GM12864 (cell line): ENCODE measurements around the gene PYGM.

ENCODE experiments used
- DNase-seq: peaks from one replicate; pipeline ENCODE4 v3.0.0-alpha.2; 2011; ENCODE audit warnings: low read depth
- H3K4me3 ChIP-seq: 2 replicates; pipeline ENCODE4 v1.5.1; 2011; ENCODE audit warnings: mild to moderate bottlenecking, low read depth, low read length, control low read depth
- TF ChIP-seq, protein P1 (sequence below): IDR thresholded peaks from 2 replicates; pipeline ENCODE4 v1.5.1; 2011; ENCODE audit warnings: low read depth, mild to moderate bottlenecking, moderate library complexity, low read length, control low read depth, inconsistent platforms; ENCODE audit errors: missing control alignments

The PYGM gene

DNA sequence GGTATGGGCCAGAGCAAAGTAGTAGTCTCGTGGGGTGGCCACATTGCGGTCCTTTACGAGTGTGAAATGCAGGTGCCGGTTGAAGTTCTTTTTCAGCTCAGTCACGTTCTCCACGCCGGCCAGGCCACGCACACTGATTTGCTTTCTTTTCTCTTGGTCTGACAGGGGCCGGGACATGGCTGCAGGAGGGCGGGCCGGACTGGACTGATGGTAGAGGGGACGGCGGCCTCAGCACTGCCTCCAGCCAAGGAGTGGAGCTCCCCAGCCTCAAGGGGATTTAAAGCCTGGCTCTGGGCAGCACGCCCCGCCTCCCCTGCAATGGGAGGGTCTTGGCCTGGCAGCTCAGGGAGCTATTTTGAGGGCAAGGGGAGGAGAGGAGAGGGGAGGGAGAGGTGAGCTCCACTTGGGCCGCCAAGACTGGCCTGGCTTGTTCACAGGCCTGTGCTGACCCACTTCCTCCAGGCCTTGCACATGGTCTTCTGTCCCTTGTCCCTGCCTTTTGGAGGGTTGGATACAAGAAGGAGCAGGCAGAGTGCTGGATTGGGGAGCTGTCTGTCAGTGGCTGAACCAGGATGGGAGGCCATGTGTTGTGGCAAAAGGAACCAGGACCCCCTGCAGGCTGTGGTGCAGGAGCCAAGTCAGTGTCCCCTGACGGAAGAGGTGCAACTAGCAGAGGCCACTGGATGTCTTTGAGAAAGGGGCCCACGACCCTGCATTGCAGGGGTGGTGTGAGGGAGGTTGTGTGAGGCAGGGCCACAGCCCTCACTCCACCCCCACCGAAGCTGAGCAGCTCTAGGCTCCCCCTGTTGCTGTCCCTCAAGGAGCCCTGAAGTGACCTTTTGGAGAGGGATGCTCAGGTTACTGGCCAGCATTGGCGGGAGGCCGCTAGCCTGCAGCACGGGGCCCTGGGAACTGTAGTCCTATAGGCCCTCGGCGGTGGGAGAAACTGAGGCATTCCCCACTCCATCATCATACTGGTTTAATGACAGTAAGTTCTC is at the start of gene PYGM:
Gene PYGM, minus strand, starts transcription at position 253 of the 998 bp plus-strand sequence. Its CDS starts 76 bp downstream, at position 177.
- H3K4me3 ChIP-seq = no peak within 1 kb of the TSS
- no peak for DNase-seq
- TF ChIP-seq, protein P1, sequence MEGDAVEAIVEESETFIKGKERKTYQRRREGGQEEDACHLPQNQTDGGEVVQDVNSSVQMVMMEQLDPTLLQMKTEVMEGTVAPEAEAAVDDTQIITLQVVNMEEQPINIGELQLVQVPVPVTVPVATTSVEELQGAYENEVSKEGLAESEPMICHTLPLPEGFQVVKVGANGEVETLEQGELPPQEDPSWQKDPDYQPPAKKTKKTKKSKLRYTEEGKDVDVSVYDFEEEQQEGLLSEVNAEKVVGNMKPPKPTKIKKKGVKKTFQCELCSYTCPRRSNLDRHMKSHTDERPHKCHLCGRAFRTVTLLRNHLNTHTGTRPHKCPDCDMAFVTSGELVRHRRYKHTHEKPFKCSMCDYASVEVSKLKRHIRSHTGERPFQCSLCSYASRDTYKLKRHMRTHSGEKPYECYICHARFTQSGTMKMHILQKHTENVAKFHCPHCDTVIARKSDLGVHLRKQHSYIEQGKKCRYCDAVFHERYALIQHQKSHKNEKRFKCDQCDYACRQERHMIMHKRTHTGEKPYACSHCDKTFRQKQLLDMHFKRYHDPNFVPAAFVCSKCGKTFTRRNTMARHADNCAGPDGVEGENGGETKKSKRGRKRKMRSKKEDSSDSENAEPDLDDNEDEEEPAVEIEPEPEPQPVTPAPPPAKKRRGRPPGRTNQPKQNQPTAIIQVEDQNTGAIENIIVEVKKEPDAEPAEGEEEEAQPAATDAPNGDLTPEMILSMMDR = no peak

DNA sequence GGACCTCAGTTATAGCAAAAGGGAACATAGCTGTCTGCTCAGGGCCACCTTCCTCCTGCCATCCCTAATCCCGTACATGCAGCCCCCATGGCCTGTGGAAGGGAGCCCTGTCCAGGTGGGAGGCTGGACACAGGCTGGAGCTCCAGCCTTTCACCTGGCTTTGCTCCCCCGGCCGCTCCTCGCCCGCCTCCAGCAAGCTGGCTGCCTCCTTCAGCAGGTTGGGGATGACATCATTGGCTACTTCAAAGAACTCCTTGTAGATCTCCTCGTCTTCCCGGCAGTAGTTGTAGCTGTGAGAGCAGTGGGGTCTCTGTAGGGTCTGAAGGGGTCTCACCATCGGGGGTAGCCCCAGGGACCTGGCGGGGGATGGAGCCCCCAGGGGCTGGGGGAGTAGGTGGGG is 45.7 kb upstream of the PYGM start:
- DNase-seq = no peak
- no peak overlapping the region for H3K4me3 ChIP-seq
- TF ChIP-seq, protein P1 = no peak

DNA sequence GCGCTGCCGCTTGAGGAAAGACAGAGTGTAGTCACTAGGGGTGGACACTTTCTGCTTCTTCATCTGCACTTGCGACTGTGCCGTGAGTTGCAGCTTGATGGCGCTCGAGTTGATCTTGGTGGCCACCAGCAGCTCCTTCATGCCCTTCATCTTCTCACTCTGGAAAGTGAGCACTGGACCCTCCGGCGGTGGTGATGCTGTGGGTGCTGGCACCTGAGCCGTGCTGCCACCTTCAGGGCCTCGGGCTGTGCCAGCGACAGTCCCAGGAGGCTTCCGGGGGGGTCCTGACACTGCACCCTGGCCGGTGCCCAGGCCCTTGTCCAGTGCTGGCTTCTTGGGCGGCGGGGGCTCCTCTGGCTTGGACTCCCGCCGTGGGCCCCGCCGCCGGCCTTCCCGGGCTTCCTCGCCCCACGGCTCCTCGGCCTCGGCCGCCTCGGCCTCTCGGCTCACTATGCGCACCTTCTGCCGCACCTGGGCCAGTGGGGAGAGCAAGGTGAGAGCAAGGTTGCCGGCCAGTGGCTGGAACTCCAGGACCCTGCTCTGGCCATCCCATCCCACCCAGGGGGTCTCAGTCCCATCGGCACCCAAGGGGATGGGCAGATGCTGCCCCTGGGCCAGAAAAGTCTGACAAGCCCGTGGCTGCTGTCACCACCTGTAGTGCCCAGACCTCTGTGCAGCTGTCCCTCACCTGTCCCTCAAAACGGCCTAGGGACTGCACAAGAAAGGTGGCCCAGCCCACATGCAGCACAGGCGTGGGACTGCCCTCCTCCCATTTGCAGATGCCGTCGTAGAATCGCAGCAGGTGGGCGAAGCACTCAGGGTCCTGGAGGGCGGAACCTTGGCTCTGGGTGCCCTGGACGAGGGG is 44.8 kb upstream of the PYGM start:
- no peak overlapping the region for H3K4me3 ChIP-seq
- DNase-seq = no peak

DNA sequence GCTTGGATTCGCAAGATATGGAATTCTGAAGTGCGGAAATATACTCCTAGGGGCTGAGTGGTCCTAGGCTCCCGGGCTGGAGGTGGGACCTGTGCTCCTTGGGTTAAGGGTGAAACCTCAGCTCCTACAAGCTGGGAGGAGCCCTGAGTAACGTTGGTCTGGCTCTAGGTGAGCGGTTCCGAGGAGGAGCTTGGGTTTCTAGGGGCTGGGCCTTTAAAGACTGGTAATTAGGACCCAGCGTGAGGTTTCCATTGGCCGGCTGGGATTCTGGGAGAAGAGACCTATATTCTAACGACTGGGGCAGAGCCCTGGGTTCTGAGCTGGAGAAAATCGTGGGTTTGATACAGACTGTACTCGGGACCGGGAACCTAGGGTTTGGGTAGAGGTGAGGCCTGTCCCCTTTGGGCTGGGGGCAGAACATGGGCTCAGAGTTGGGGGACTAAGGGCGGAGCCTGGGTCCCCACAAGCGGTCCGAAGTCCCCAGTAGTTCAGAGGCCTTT is 44.1 kb upstream of the PYGM start:
- no peak for DNase-seq
- H3K4me3 ChIP-seq = peak overlapping the region; percentile 67
- TF ChIP-seq, protein P1 = no peak

More for the DNA sequence above, 44.8 kb upstream of the PYGM start:
- TF ChIP-seq, protein P1 = no peak

DNA sequence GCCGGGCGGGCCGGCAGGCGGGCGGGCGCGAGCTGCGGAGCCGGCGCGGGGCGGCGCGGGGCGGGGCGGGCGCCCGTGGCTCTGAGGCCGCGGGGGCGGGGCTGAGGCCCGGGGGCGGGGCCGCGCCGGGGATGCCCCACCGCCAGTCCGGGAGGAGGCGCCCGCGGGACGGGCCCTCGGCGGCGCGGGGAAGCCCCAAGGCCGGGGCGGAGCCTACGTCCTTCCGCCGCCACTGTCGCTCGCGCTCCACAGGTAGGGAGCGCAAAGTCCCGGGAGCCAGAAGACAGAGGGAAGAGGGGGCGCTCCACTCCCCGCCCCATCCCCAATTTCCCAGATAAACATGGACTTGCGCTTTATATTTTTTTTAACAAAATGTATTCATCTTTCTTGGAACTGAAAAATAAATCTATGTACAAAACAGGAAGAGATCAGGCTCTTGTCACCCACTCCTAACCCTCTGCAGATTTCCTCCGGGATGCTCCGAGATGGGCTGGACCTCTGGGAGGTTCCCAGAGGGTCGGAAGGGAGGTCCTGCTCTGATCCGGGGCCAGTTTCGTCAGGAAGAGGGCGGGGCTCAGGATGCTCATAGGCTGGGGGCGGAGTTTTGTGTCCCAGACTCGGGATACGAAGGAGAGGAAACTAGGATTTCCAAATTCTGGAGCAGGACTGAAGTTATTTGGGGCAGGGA is 43.5 kb upstream of the PYGM start, which contains the start of gene MAP4K2:
Gene MAP4K2, minus strand, starts transcription at position 57 of the 688 bp plus-strand sequence. CDS start 65 bp downstream, outside the sequence.
- DNase-seq = no peak
- peak within 1 kb of the TSS; percentile 91 for H3K4me3 ChIP-seq
- TF ChIP-seq, protein P1 = no peak

DNA sequence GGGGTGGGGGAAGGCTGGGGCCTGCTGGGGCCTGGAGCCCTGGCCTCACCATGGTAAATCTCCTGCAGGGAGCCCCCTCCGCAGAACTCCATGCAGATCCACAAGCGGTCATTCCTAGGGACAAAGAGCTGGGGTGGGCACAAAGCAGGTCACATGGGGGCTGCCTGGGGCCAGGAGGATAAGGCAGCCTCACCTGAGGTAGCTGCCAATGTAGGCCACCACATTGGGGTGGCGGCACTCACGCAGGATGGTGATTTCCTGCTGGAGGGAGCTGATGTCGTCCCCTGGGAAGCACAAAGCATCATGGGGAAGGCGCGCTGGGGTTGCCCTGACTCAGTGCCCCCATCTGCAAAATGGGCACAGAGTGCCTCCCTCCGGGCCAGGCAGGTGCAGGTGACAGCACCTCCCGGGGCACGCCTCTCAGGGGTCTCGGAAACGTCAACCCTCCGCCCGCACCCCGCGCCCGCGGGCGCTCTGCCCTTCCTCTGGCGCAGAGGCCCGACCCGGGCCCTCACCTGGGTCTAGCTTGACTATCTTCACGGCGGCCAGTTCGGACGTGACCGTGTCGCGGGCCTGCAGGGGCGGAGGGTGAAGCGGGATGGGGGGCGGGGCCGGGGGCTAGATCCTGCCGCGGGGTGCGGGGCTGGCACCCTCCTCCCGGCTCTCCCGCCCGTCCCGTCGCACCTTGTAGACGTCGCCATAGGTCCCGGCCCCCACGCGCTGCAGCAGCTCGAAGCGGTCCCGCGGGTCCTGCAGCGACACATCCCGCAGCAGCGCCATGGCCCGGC is 42.8 kb upstream of the PYGM start:
- DNase-seq = no peak
- TF ChIP-seq, protein P1 = no peak
- H3K4me3 ChIP-seq = peak overlapping the region; percentile 91
